Heart left ventricle (tissue), 13 donors: Measurements from ENCODE around the gene TGIF1.

Experiments used
- POLR2A ChIP-seq, 2 donors: fragments of 450-650 bp; IDR thresholded peaks; one replicate each; pipeline ENCODE4 v1.6.1; 2017; ENCODE audit warnings: antibody characterized with exemption in 2 of 2, mild to moderate bottlenecking in 2 of 2, moderate library complexity in 2 of 2
- TF ChIP-seq, protein P1 (sequence below), 12 donors: fragments of 200-600 bp; sonication (generic) in 4 of 12; IDR thresholded peaks; one replicate each; pipeline versions ENCODE4 v1.5.0 to v1.8.0; 2018 to 2022; ENCODE audit warnings: antibody characterized with exemption in 12 of 12, mild to moderate bottlenecking in 5 of 12
- donor health status: ischemic (EF 13 %, LVEDD 7.1; RV severe dilation, severe dysfunction).
- donor health status: DM: no; HTN: yes; CAD: no.
- donor health status: DM: no; HTN: no; CAD: no.
- donor health status: ischemic (EF 25% LVEDD 6.9; RV normal size, moderate dysfunction).
- donor health status: ischemic (EF 25% LVEDD 5.7; RV mildly dilated, moderate dysfunction).
- donor health status: ischemic (EF 35%, LVEDD 5.7; RV mildly dilated, moderate dysfunction).
- donor health status: nonischemic (EF 11% LVEDD 7.7; RV severe dilation, severe dysfunction).
- donor health status: DM: yes; HTN: yes; CAD: no.
- donor health status: PGD.
- donor health status: ischemic (EF 29% LVEDD 5.4; RV normal size, mild dysfunction).
- donor health status: nonischemic (EF 23%, LVEDD 6.1; RV moderate dilation, normal function).

DNA sequence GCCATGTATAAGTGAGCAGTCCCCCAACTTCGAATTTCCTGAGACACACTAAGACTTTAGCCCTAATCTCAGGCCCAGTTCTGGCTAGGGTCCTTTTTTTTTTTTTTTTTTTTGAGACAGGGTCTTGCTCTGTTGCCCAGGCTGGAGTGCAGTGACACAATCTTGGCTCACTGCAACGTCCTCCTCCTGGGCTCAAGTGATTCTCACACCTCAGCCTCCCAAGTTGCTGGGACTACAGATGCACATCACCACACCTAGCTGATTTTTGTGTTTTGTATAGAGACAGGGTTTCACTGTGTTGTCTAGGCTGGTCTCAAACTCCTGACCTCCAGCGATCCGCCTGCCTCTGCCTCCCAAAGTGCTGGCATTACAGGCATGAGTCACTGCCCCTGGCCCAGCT, 23.9 kb upstream of the TGIF1 start:
- no peak for TF ChIP-seq POLR2A (IDR thresholded peaks at IDR 0.05)
- TF ChIP-seq, protein P1, sequence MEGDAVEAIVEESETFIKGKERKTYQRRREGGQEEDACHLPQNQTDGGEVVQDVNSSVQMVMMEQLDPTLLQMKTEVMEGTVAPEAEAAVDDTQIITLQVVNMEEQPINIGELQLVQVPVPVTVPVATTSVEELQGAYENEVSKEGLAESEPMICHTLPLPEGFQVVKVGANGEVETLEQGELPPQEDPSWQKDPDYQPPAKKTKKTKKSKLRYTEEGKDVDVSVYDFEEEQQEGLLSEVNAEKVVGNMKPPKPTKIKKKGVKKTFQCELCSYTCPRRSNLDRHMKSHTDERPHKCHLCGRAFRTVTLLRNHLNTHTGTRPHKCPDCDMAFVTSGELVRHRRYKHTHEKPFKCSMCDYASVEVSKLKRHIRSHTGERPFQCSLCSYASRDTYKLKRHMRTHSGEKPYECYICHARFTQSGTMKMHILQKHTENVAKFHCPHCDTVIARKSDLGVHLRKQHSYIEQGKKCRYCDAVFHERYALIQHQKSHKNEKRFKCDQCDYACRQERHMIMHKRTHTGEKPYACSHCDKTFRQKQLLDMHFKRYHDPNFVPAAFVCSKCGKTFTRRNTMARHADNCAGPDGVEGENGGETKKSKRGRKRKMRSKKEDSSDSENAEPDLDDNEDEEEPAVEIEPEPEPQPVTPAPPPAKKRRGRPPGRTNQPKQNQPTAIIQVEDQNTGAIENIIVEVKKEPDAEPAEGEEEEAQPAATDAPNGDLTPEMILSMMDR (IDR thresholded peaks at IDR 0.05): no peak
